Right lobe of liver (tissue), 6 donors: Measurements from ENCODE around the gene C1orf116. TPM values are rescaled to one million over a fixed set of nuclear protein-coding genes. Genes with fewer than 3 reads are reported as not detected.

ENCODE experiments used
- ATAC-seq, 4 donors: fragments of 200-7000 bp; cut with Tn5 transposase; one replicate each; pipeline ENCODE4 v1.9.1; 2020; ENCODE audit warnings: mild to moderate bottlenecking in 4 of 4, moderate library complexity in 4 of 4
- DNase-seq, 3 donors: peaks; one replicate each; pipeline ENCODE4 v3.0.0-alpha.2; 2020
- H3K27ac ChIP-seq, 3 donors: fragments of 200-600 bp; one replicate each; pipeline ENCODE4 v1.8.0; 2022
- H3K27me3 ChIP-seq, 2 donors: fragments of 200-600 bp; one replicate each; pipeline ENCODE4 v1.8.0; 2022
- H3K36me3 ChIP-seq, 4 donors: fragments of 200-600 bp; sonication (generic) in 1 of 4; one replicate each; pipeline versions ENCODE4 v1.5.1 to v1.8.0; 2017 to 2022; ENCODE audit warnings: control low read depth in 1 of 4
- H3K4me1 ChIP-seq, 4 donors: fragments of 200-600 bp; sonication (generic) in 1 of 4; one replicate each; pipeline versions ENCODE4 v1.5.1 to v1.8.0; 2017 to 2022; ENCODE audit warnings: control low read depth in 1 of 4
- H3K4me3 ChIP-seq, 3 donors: fragments of 200-600 bp; one replicate each; pipeline ENCODE4 v1.8.0; 2022
- H3K9me3 ChIP-seq, 4 donors: fragments of 200-600 bp; sonication (generic) in 1 of 4; one replicate each; pipeline versions ENCODE4 v1.5.1 to v1.8.0; 2017 to 2022; ENCODE audit warnings: control low read depth in 1 of 4
- POLR2A ChIP-seq: fragments of 450-650 bp; IDR thresholded peaks from one replicate; pipeline ENCODE4 v1.6.1; 2017; ENCODE audit warnings: antibody characterized with exemption, mild to moderate bottlenecking
- WGBS: methylation state at CpG from one replicate; pipeline ENCODE4 v1.1.6; 2018; ENCODE audit warnings: low coverage, low lambda C conversion rate; ENCODE audit not compliant: insufficient coverage; ENCODE audit errors: missing lambda C conversion rate; 5-methylcytosine and 5-hydroxymethylcytosine counted together
- intact Hi-C, 2 donors: fragments of 100-400 bp; cut with DNase I; formaldehyde crosslinking; loops; one replicate each; pipeline versions ENCODE4 v1.11.2 to v1.14.1; 2022
- total RNA-seq, 6 experiments: library from RNA; depleted of rRNA in 2 of 6; stranded (reverse); fragments of >200 nt in 2 of 6; fragmentation: NEBNext Ultra II Directional in 3 of 6; extraction: Animal tissue kit (Norgen Biotek cat#: 25700) in 3 of 6; gene quantifications; one replicate each; pipeline versions ENCODE4 v1.1.0 to v1.2.4, GENCODE V29; 2016 to 2023
- TF ChIP-seq, protein P1 (sequence below), 4 donors: fragments of 200-600 bp in 3 of 4; fragments of 450-650 bp in 1 of 4; IDR thresholded peaks; one replicate each; pipeline versions ENCODE4 v1.5.1 to v1.8.0; 2016 to 2022; ENCODE audit warnings: antibody characterized with exemption in 4 of 4, mild to moderate bottlenecking in 2 of 4
- donor health status: DM: no; HTN: yes; CAD: no.
- donor health status: DM: no; HTN: no; CAD: no.
- donor health status: DM: no; HTN: no; CAD: no.
- donor health status: DM: no; HTN: yes; CAD: no.
- donor health status: DM: no; HTN: yes; CAD: no.

C1orf116 gene
- total RNA-seq, 6 experiments from 2014 or later = 0.27 to 0.68 (median 0.37) TPM

DNA sequence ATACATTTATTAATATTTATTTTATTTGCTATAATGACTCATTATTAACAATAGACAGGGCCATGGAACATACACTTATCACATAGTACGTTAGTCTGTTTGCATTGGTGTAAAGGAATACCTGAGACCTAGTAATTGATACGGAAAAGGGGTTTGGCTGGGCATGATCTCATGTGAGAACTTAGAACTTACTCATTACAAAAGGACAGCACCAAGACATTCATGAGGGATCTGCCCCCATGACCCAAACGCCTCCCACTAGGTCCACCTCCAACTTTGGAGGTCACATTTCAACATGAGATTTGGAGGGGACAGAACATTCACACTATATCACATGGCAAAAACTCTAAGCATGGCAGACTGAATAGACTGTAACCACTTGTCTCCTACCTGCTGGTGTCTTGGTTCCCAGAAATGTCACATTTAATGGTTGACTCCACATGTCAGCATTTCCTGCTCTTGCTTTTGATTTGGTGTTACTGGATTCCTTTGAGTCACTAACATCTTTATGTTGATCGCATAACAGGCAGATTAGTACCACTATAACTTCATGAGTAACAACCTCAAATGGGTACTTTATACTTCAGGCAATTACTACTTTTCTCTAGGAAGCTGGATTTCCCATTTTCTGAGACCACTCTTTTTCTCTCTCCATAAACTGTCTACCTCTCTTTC is 3.5 kb upstream of the C1orf116 start:
- TF ChIP-seq, protein P1, sequence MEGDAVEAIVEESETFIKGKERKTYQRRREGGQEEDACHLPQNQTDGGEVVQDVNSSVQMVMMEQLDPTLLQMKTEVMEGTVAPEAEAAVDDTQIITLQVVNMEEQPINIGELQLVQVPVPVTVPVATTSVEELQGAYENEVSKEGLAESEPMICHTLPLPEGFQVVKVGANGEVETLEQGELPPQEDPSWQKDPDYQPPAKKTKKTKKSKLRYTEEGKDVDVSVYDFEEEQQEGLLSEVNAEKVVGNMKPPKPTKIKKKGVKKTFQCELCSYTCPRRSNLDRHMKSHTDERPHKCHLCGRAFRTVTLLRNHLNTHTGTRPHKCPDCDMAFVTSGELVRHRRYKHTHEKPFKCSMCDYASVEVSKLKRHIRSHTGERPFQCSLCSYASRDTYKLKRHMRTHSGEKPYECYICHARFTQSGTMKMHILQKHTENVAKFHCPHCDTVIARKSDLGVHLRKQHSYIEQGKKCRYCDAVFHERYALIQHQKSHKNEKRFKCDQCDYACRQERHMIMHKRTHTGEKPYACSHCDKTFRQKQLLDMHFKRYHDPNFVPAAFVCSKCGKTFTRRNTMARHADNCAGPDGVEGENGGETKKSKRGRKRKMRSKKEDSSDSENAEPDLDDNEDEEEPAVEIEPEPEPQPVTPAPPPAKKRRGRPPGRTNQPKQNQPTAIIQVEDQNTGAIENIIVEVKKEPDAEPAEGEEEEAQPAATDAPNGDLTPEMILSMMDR (IDR thresholded peaks at IDR 0.05) = no peak
- Histone ChIP-seq H3K9me3 (no peaks in the 10 kb centered on the region), H3K4me1 (peaks cover 0 to 17% (median 8%) of the 10 kb centered on the region in 4 donors), H3K36me3 (no peaks in the 10 kb centered on the region), H3K27me3 (no peaks in the 10 kb centered on the region), H3K27ac (no peak overlapping the region), H3K4me3 (no peak overlapping the region)
- intact Hi-C loops = no loop called here
- DNase-seq (no peak), ATAC-seq (no peak)
- WGBS = 80% methylated on average over 4 of the region's 4 CpGs

DNA sequence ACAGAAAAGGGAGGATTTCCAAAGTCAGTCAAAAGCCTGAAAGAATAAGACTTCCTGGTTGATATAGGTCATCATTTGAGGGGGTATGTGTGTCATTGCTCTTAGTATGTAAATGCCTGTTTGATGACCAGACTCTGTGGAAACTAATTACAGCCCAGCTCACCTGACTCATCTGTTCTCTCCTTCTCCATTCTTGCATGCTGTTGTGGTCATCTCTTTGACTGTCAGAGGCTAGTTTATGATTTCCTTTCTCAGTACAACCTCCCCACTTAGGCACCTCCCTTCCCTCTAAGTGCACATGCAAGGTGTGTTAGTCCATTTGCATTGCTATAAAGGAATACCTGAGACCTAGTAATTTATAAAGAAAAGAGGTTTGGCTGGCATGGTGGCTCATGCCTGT is 2.4 kb upstream of the C1orf116 start:
- ATAC-seq = no peak
- Histone ChIP-seq H3K9me3 (no peaks in the 10 kb centered on the region), H3K27ac (no peak overlapping the region), H3K27me3 (no peaks in the 10 kb centered on the region), H3K4me3 (no peak overlapping the region), H3K4me1 (peaks cover 0 to 24% (median 9%) of the 10 kb centered on the region in 4 donors), H3K36me3 (no peaks in the 10 kb centered on the region)
- TF ChIP-seq, protein P1 (IDR thresholded peaks at IDR 0.05) = no peak
- no peak for TF ChIP-seq POLR2A
- intact Hi-C loops = no loop called here
- DNase-seq = no peak

DNA sequence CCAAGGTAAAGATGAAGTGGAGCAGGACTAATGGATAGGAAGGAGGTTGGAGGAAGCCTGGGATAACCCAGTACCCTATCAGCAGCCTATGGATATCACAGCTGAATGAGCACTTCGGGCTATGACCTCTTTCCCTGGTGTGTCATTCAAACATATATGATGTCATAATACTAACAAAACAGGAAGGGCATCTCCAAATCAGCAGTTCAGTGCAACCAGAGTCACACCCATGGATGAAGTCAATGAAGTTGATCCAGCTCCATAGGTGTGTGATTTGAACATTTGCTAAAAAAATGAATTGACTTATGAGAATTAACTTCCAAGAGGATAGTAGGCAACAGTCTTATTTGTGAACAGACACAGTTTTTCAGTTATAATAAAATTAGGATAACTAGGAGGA is 1.7 kb upstream of the C1orf116 start:
- H3K4me3 ChIP-seq = no peak overlapping the region
- TF ChIP-seq, protein P1 (IDR thresholded peaks at IDR 0.05) = no peak
- no peak for TF ChIP-seq POLR2A
- 78% methylated on average over 1 of the region's 1 CpG for WGBS
- ATAC-seq (no peak), DNase-seq (no peak)
- no peaks in the 10 kb centered on the region for H3K9me3 ChIP-seq
- no peaks in the 10 kb centered on the region for H3K27me3 ChIP-seq
- peaks cover 0 to 21% (median 5%) of the 10 kb centered on the region in 4 donors for H3K4me1 ChIP-seq
- no peak overlapping the region for H3K27ac ChIP-seq
- no peaks in the 10 kb centered on the region for H3K36me3 ChIP-seq
- intact Hi-C loops = no loop called here

DNA sequence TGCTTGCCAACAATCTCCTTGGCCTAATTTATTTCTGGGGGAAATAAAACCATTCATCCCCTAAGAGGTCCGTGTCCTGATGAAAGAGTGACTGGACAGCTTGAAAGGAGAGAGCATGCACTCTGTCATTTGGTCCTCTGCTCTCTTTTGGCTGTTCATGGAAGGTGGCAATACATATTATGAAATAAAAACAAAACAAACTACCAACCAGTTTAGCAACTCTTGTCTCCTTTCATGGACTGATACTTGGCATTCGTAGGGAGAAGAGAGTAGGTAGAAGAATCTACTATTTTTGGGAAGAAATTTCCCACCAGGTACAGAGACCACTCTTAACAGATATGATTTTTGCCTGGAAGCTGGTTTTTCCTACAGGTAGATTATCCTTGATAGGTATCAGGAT is 746 bp upstream of the C1orf116 start:
- 28% methylated on average over 2 of the region's 2 CpGs for WGBS
- intact Hi-C loops = no loop called here
- TF ChIP-seq, protein P1 (IDR thresholded peaks at IDR 0.05) = no peak
- TF ChIP-seq POLR2A = no peak
- Histone ChIP-seq H3K36me3 (no peaks in the 10 kb centered on the region), H3K27ac (no peak overlapping the region), H3K4me3 (no peak overlapping the region), H3K27me3 (no peaks in the 10 kb centered on the region), H3K9me3 (no peaks in the 10 kb centered on the region), H3K4me1 (peaks cover 0 to 19% (median 4%) of the 10 kb centered on the region in 4 donors)
- DNase-seq (no peak), ATAC-seq (no peak)
